Measurements from ENCODE around the gene PIP5K1B. TPM values are rescaled to one million over a fixed set of nuclear protein-coding genes. Genes with fewer than 3 reads are reported as not detected.

PIP5K1B gene
- total RNA-seq, 1 experiment from 2014 or later: 9.0 TPM

- BruUV-seq (replicated peaks): no TSS peak
- H3K27ac Mint-ChIP-seq (ENCODE audit: unreplicated experiment): no peak overlapping the region
- TF ChIP-seq CTCF (IDR thresholded peaks at IDR 0.05; ENCODE audit: unreplicated experiment): no peak
Observed at GRCh38 chr9:68741234-68741633, 36.2 kb downstream of the PIP5K1B start.

GRCh38 chr9:68741704-68742332 is 36.8 kb downstream of the PIP5K1B start:
- no TSS peak for BruUV-seq (replicated peaks)

More at GRCh38 chr9:68741234-68741633, 36.2 kb downstream of the PIP5K1B start:
- no peak for DNase-seq
- CTCF ChIA-PET: interaction anchor here (0.8 kb wide), 1 partner anchor 39 kb away, joined by 3 read pairs; a partner anchor contains a TSS
- Mint-ChIP-seq H3K4me3 (ENCODE audit: low read depth, unreplicated experiment) (no peak overlapping the region), H3K4me1 (ENCODE audit: low read depth, unreplicated experiment) (peaks cover 24% of the 10 kb centered on the region), H3K36me3 (ENCODE audit: insufficient read depth, unreplicated experiment) (no peaks in the 10 kb centered on the region), H3K27me3 (ENCODE audit: unreplicated experiment) (no peaks in the 10 kb centered on the region), H3K9me3 (ENCODE audit: low read depth, unreplicated experiment) (no peaks in the 10 kb centered on the region)
- intact Hi-C loops (cut with micrococcal nuclease; ENCODE audit: unreplicated experiment): loop anchor here (5.0 kb wide), 1 partner anchor 34 kb away; the partner anchor contains the start of gene PIP5K1B

GRCh38 chr9:68742333-68742730 is 37.3 kb downstream of the PIP5K1B start:
- Mint-ChIP-seq H3K27ac (ENCODE audit: unreplicated experiment) (peak overlapping the region; percentile 63), H3K27me3 (ENCODE audit: unreplicated experiment) (no peaks in the 10 kb centered on the region), H3K36me3 (ENCODE audit: insufficient read depth, unreplicated experiment) (no peaks in the 10 kb centered on the region), H3K4me1 (ENCODE audit: low read depth, unreplicated experiment) (peaks cover 27% of the 10 kb centered on the region), H3K4me3 (ENCODE audit: low read depth, unreplicated experiment) (no peak overlapping the region), H3K9me3 (ENCODE audit: low read depth, unreplicated experiment) (no peaks in the 10 kb centered on the region)
- intact Hi-C loops (cut with micrococcal nuclease; ENCODE audit: unreplicated experiment): loop anchor here (5.0 kb wide), 1 partner anchor 35 kb away; the partner anchor contains the start of gene PIP5K1B
- TF ChIP-seq CTCF (IDR thresholded peaks at IDR 0.05; ENCODE audit: unreplicated experiment): no peak
- no peak for DNase-seq
- no TSS peak for BruUV-seq (replicated peaks)
- CTCF ChIA-PET: no interaction called here

More at GRCh38 chr9:68741704-68742332, 36.8 kb downstream of the PIP5K1B start:
- intact Hi-C loops (cut with micrococcal nuclease; ENCODE audit: unreplicated experiment): loop anchor here (5.0 kb wide), 1 partner anchor 35 kb away; the partner anchor contains the start of gene PIP5K1B
- Mint-ChIP-seq H3K36me3 (ENCODE audit: insufficient read depth, unreplicated experiment) (no peaks in the 10 kb centered on the region), H3K4me3 (ENCODE audit: low read depth, unreplicated experiment) (no peak overlapping the region), H3K9me3 (ENCODE audit: low read depth, unreplicated experiment) (no peaks in the 10 kb centered on the region), H3K27ac (ENCODE audit: unreplicated experiment) (no peak overlapping the region), H3K27me3 (ENCODE audit: unreplicated experiment) (no peaks in the 10 kb centered on the region), H3K4me1 (ENCODE audit: low read depth, unreplicated experiment) (peaks cover 26% of the 10 kb centered on the region)
- no peak for DNase-seq
- TF ChIP-seq CTCF (IDR thresholded peaks at IDR 0.05; ENCODE audit: unreplicated experiment): no peak
- CTCF ChIA-PET: no interaction called here

GRCh38 chr9:68744426-68744825 is 39.4 kb downstream of the PIP5K1B start:
- H3K27me3 Mint-ChIP-seq (ENCODE audit: unreplicated experiment): no peaks in the 10 kb centered on the region

More at GRCh38 chr9:68744426-68744825, 39.4 kb downstream of the PIP5K1B start:
- TF ChIP-seq CTCF (IDR thresholded peaks at IDR 0.05; ENCODE audit: unreplicated experiment): no peak
- CTCF ChIA-PET: no interaction called here
- DNase-seq: no peak
- BruUV-seq (replicated peaks): no TSS peak
- Mint-ChIP-seq H3K27ac (ENCODE audit: unreplicated experiment) (no peak overlapping the region), H3K4me3 (ENCODE audit: low read depth, unreplicated experiment) (no peak overlapping the region), H3K9me3 (ENCODE audit: low read depth, unreplicated experiment) (no peaks in the 10 kb centered on the region), H3K36me3 (ENCODE audit: insufficient read depth, unreplicated experiment) (no peaks in the 10 kb centered on the region), H3K4me1 (ENCODE audit: low read depth, unreplicated experiment) (peaks cover 27% of the 10 kb centered on the region)
- intact Hi-C loops (cut with micrococcal nuclease; ENCODE audit: unreplicated experiment): loop anchor here (5.0 kb wide), 1 partner anchor 37 kb away; the partner anchor contains the start of gene PIP5K1B

All from Calu3 (cell line).